ENCODE measurements around the gene ABO.
"Not testable (repeated sequence)": the region's sequence is repeated elsewhere in the genome, so short reads cannot be mapped to it uniquely, and the experiment has no call there.

ABO gene

DNA sequence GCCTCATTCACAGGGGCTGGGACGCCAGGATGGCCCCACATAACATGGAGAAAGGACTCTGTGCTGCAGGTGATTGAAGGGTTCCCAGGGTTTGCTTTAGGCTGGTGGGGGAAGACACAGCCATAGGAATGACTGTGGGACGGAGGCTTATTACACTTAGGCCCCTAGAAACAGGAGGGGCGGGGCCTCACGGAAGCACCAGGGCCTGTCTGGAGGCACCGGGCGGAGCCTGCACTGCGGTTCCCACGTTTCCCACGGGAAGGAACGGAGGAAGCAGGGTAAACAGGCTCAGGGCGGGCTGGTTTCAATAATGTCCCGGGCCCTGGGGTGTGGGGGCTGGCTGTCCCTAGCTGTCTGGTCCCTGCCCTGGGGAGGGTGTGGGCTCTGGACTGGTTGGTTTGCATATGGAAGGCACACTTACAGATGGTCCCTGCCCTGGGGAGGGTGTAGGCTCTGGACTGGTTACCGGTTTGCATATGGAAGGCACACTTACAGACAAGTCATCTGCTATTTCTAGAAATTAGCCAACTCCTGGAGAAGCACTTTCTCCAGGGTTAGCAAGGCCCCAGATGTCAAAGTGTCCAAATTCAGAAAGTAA lies 51.7 kb downstream of the ABO start:
- not testable (repeated sequence) for DNase-seq

- not testable (repeated sequence) for DNase-seq
These were observed 53.0 kb downstream of the ABO start for GRCh38 chr9:133221994-133222393.

DNA sequence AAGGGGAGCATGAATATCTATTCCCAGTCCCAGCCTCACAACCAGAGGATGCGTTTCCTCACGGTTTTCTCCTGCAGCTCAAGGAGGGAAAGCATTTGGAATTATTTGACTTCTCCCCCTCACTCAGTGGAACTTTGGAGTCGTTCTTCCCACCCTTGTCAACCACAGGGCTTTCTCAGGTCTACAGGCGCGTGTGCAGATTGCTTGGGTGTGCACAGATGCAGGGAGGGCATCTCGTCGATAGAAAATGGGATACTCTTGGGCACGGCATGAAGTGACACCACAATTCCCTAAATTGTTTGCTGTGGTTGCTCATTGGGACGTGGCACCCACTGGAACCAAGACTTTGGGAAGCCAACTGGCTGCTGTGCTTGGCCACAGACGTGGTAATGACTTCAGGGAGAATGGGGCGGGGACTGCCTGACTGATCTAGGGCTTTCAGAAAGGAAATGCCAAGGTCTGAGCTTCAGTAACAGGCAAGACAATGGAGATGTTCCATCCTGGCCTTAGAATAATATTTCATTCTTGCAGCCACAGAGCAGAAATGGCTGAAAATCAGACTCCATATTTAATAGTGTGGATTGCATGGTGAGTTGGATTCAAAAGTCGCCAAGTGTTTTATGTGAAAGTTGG lies 53.7 kb downstream of the ABO start:
- no peak for DNase-seq

- not testable (repeated sequence) for DNase-seq
These were observed 56.7 kb downstream of the ABO start for GRCh38 chr9:133218049-133218975.

- not testable (repeated sequence) for DNase-seq
These were observed 57.5 kb downstream of the ABO start for GRCh38 chr9:133217333-133217988.

- DNase-seq = not testable (repeated sequence)
These were observed 60.7 kb downstream of the ABO start for GRCh38 chr9:133214276-133214675.

DNA sequence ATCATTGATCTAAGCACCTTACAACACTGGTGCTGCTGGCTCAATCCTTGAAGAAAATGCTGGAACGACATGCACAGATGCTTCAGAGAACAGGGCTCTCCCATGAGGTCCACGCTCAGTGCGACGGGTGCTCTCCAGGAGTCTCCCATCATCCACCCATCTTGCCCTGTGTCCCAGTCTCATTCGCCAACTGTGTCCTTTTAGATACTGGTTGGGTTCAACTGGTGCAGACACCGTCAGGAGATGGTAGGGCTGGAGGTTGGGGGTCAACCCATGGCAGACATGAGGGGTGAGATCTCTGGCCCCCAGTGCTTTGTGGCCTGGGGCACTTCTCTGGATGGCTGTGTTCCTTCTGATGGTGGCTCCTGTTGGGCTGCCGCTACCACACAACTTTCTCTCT lies 64.4 kb downstream of the ABO start:
- DNase-seq = no peak

DNA sequence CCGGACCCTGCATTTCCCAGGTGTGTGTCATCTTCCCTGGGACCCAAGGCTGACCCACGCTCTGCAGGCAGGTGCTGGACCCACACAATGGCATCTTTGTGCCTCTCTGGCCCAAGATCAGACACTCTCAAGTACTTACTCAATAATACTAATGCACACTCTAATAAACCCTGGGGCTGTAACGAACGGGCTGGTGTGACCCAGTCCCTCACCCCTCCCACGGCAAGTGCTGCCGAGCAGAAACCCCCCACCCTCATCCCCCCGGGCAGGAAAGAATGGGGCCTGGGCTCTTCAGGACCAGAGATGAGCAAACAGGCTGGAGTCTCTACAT lies 64.8 kb downstream of the ABO start:
- DNase-seq = no peak

- DNase-seq = not testable (repeated sequence)
These were observed 65.4 kb downstream of the ABO start for GRCh38 chr9:133209327-133210201.

DNA sequence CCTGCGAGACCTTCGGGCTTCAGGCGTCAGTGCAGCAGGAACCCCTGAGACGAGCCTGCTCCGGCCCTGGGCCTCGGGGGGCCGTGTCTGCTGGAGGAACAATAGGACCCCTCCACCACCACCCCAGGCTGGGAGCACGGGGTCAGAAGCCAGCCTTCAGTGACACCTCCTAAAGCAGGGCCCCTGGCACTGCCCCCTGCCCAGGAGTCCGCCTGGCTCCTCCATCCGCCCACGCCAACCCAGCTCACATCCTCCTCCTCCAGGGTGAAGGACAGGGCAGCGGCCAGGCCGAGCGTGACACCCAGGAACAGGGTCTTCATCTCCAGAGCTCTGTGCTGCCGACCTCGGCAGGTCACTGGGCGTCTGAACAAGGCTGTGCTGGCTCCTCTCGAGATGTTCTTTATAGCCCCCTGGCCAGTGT lies 66.1 kb downstream of the ABO start, which contains the start of gene OBP2B:
OBP2B (minus strand) TSS at position 371 of the 421 bp plus-strand sequence; CDS start at position 320, 51 bp downstream.
- not testable (repeated sequence) for DNase-seq

DNA sequence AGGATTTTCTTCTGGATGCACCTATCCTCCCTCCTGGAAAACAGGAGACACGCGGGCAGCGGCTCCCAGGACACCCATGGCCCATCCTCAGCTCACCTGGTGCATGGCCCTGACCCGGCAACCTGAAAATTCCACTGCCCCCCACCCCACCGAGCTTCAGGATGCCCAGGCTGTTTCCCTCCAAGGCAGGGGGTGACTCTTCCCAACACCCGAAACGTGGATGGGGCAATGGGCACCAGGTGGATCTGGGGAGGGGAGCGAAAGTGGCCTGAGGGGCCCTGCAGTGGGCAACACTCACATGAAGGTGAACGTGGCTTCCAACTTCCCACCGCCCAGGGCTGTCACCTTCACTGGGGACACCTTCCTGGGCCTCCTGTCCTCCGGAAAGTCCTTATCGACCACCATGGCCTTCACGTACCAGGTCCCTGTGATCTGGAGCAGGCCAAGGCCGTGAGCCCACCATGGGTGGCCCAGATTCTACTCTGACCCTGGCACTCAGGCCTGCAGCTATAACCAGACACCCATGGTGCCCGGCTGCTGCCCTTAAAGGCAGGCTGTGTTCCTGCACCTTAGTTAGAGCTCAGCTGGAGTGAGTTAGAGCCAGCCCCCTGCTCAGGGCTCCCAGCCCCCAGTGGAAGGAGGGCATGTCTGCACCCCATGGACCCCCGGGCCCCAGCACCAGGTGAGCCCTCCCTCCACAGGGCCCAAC lies 66.7 kb downstream of the ABO start:
- not testable (repeated sequence) for DNase-seq

DNA sequence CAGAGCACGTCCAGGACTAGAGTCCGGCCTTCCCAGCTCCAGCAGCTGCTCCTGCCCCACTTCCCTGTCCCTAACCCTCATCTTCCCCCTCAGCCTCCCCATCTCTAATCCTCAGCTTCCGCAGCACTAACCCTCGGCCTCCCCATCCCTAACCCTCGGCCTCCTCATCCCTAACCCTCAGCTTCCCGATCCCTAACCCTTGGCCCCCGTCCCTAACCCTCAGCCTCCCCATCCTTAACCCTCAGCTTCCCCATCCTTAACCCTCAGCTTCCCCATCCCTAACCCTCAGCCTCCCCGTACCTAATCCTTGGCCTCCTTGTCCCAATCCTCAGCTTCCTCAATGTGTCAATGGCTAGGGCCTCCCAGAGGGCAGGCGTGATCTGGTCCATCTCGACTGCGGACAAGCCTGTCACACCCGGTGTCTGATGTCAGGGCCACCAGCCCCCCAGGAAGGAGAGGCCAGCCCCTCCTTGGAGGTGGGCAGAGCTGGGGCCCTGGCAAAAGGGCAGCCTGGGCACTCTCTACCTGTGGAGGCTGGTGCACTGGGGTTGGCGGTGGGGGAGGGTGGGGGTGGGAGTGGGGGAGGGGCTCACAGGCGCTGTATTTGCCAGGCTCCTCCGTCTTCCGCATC lies 67.3 kb downstream of the ABO start:
- DNase-seq = no peak

DNA sequence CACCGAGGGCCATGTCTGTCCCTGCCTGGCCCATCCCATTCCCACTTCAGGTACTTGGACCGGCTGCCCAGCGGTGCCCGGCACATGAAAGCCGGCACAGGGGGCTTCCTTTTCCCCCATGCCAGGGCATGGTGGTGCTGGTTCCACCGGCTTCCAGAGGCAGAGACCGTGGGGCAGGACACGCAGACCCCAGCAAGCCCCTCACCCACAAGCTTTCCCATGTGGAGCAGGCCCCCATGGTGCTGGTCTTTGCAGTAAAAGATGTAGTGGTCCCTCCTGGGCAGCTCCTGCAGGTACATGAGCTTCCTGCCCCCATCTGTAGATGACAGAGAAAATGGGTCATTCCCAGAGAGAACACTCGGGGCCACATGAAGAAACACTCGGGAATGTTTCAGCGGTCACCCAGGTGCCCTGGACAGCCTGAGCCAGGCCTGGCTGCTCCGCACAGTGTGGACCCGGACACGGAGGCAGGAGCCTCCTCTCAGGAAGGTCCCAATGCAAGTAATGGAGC lies 67.9 kb downstream of the ABO start:
- no peak for DNase-seq

DNA sequence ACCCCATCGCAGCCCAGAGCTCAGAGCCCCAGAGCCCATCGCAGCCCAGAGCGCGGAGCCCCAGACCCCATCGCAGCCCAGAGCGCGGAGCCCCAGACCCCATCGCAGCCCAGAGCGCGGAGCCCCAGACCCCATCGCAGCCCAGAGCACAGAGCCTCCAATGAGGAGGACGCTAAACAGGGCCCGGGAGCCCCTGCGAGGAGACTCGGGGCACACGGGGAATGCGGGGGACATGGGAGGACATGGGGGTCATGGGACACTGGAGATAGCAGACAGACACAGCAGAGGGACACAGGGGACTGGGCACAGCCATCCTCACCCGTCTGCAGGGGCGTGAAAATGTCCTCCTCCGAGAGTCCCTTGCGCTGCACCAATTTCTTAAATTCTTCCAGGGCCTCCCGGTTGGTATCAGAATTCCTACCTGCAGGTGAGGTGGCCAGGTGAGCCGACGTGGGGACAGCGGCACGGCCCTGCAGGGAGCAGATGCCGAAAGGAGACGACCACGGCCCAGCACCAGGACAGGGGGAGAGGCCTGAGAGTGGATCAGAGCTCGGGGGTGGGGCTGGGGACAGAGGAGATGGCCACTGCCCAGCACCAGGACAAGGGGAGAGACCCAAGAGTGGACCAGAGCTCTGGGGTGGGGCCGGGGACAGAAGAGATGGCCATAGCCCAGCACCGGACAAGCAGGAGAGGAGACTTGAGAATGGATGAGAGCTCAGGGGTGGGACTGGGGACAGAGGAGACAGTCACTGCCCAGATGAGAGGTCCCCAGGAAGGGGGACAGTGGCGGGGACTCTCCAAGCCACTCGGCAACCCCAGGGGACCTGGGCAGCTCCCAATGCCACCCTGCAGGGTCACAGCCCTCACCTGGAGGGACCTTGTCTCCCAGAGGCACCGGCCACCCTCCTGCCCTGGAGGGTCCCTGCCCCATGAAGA lies 68.7 kb downstream of the ABO start:
- no peak for DNase-seq

- not testable (repeated sequence) for DNase-seq
These were observed 69.5 kb downstream of the ABO start for GRCh38 chr9:133205481-133205887.

Data from CD4-positive, alpha-beta T cell treated with Interleukin-21 for 1 hour (primary cell).